BLaER1 treated with 17β-estradiol and CSF1 and Interleukin-3, amounts not matched to agents 10 nM and 100 nM (cell line): ENCODE measurements around the gene DGKD.
A peak's percentile ranks its signal among the peaks of the same experiment; 100 is the strongest.

ENCODE experiments used
- H3K27ac ChIP-seq, 11 experiments: shearing (Covaris generic); formaldehyde crosslinking; 2 replicates each; pipeline ENCODE4 v1.8.1; 2022
- H3K27me3 ChIP-seq, 11 experiments: shearing (Covaris generic); formaldehyde crosslinking; 2 replicates each; pipeline ENCODE4 v1.8.1; 2022
- H3K36me3 ChIP-seq, 11 experiments: shearing (Covaris generic); formaldehyde crosslinking; 2 replicates each; pipeline ENCODE4 v1.8.1; 2022
- H3K4me1 ChIP-seq, 10 experiments: shearing (Covaris generic); formaldehyde crosslinking; 2 replicates each; pipeline ENCODE4 v1.8.1; 2022
- H3K4me2 ChIP-seq, 11 experiments: shearing (Covaris generic); formaldehyde crosslinking; 2 replicates each; pipeline ENCODE4 v1.8.1; 2022
- H3K4me3 ChIP-seq, 10 experiments: shearing (Covaris generic); formaldehyde crosslinking; 2 replicates each; pipeline ENCODE4 v1.8.1; 2022
- H3K9ac ChIP-seq, 11 experiments: shearing (Covaris generic); formaldehyde crosslinking; 2 replicates each; pipeline ENCODE4 v1.8.1; 2022
- H3K9me3 ChIP-seq, 11 experiments: shearing (Covaris generic); formaldehyde crosslinking; replicated peaks in 1 of 11; 2 replicates each; pipeline ENCODE4 v1.8.1; 2022
- H4K20me1 ChIP-seq, 11 experiments: shearing (Covaris generic); formaldehyde crosslinking; 2 replicates each; pipeline ENCODE4 v1.8.1; 2022
- Cebpa-rat ChIP-seq, 11 experiments: shearing (Covaris generic); IDR thresholded peaks; 2 replicates each; pipeline ENCODE4 v1.8.1; 2022

DGKD gene

GRCh38 chr2:233399306-233400225 is 45.3 kb downstream of the DGKD start:
- Histone ChIP-seq H4K20me1 (peaks cover 5 to 97% (median 79%) of the 10 kb centered on the region in 11 experiments; a peak in 20 of 22 replicates), H3K27ac (peak overlapping the region in 6 of 11 experiments; percentile 9 to 52 (median 25); a peak in 10 of 22 replicates), H3K9ac (peak overlapping the region in 4 of 11 experiments; percentile 1 to 31 (median 17); a peak in 7 of 22 replicates), H3K4me2 (peak overlapping the region; percentile 43 to 74 (median 61)), H3K4me3 (no peak overlapping the region), H3K9me3 (peaks cover 0 to 15% (median 0%) of the 10 kb centered on the region in 11 experiments; a peak in 3 of 22 replicates), H3K4me1 (peaks cover 28 to 60% (median 46%) of the 10 kb centered on the region in 10 experiments), H3K36me3 (peaks cover 46 to 97% (median 94%) of the 10 kb centered on the region in 11 experiments), H3K27me3 (no peaks in the 10 kb centered on the region)
- TF ChIP-seq Cebpa-rat (IDR thresholded peaks at IDR 0.05): no peak

DNA sequence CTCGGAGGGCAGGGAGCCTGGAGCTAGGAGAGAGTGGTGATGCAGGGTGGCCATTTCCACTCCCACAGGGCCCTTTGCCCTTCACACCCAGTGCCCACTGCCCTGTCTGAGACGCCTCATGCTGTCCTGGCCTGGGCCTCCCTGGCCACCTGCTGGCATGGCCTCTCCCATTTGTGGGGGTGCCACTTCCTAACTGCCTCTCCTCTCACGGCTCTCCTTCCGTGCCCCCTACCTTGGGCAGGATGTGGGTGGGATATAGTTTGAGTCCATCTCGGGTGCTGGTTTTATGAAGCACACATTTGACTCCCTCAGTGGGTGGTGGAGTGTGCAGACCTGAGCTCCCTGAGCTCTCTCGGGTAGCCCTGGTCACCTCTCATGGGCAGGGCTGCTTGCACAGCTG is 46.0 kb downstream of the DGKD start:
- Histone ChIP-seq H3K4me3 (no peak overlapping the region), H3K27me3 (no peaks in the 10 kb centered on the region), H3K9me3 (peaks cover 0 to 15% (median 0%) of the 10 kb centered on the region in 11 experiments; a peak in 3 of 22 replicates), H3K4me1 (peaks cover 28 to 60% (median 45%) of the 10 kb centered on the region in 10 experiments), H3K4me2 (peak overlapping the region; percentile 29 to 74 (median 58); a peak in 20 of 22 replicates), H3K27ac (peak overlapping the region in 9 of 11 experiments; percentile 3 to 52 (median 18); a peak in 13 of 22 replicates), H4K20me1 (peaks cover 5 to 97% (median 77%) of the 10 kb centered on the region in 11 experiments; a peak in 20 of 22 replicates), H3K36me3 (peaks cover 44 to 97% (median 94%) of the 10 kb centered on the region in 11 experiments), H3K9ac (peak overlapping the region in 3 of 11 experiments; percentile 13 to 49 (median 37); a peak in 5 of 22 replicates)
- TF ChIP-seq Cebpa-rat (IDR thresholded peaks at IDR 0.05): no peak

DNA sequence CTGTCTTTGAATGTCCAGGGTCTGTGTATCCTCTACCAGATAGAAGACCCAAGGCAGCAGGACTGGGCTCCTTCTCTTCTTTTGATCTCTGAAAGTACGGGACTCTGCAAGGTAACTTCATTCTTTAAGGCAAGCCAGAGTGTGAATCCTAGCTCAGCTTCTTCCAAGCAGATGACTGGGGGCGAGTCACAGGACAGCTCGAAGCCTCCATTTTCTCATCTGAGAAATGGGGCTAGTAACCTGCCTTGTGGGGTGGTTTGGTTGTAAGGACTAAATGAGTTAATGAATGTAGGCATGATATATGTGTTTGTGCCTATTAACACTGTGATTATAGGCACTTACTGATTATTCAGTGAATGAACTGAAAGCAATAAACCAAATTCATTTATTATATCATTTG is 46.7 kb downstream of the DGKD start:
- peak overlapping the region in 4 of 11 experiments; percentile 3 to 32 (median 14); a peak in 2 of 22 replicates for H3K27ac ChIP-seq
- H3K27me3 ChIP-seq: no peaks in the 10 kb centered on the region
- peaks cover 0 to 13% (median 0%) of the 10 kb centered on the region in 11 experiments; a peak in 3 of 22 replicates for H3K9me3 ChIP-seq
- peaks cover 28 to 59% (median 45%) of the 10 kb centered on the region in 10 experiments for H3K4me1 ChIP-seq
- peaks cover 42 to 97% (median 94%) of the 10 kb centered on the region in 11 experiments for H3K36me3 ChIP-seq
- peak overlapping the region in 3 of 11 experiments; percentile 43 to 69 (median 48); a peak in 5 of 22 replicates for H3K4me2 ChIP-seq
- no peak overlapping the region for H3K4me3 ChIP-seq
- TF ChIP-seq Cebpa-rat (IDR thresholded peaks at IDR 0.05): no peak
- H4K20me1 ChIP-seq: peaks cover 5 to 97% (median 82%) of the 10 kb centered on the region in 11 experiments; a peak in 20 of 22 replicates
- H3K9ac ChIP-seq: no peak overlapping the region; a peak in 1 of 22 replicates

DNA sequence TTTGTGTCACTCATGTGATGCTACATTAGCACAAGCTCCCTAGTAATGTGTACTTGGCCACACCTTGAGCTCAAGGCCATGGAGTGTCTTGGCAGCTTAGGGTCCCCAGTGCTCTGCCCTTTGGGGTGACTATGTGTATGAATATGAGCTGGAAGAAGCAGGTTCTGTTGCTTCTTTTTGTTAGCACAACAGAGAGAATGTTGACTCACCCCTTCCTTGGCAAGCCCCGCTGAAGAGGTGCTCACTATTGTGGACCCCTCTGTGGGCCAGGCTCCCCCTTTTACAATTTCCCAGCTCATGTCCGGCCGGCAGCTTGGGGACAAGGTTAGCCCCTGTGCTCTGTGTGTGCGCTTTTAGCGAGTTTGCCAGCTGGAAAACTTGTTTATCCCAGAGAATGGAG is 48.1 kb downstream of the DGKD start:
- no peaks in the 10 kb centered on the region for H3K27me3 ChIP-seq
- peaks cover 0 to 5% (median 0%) of the 10 kb centered on the region in 11 experiments; a peak in 2 of 22 replicates for H3K9me3 ChIP-seq
- H3K36me3 ChIP-seq: peaks cover 47 to 100% (median 98%) of the 10 kb centered on the region in 11 experiments
- H3K4me1 ChIP-seq: peaks cover 28 to 51% (median 41%) of the 10 kb centered on the region in 10 experiments
- 0 out of 22 replicates have a peak overlapping the region, but pooled peaks of 1 of the 11 experiments have one; percentile 4 for H3K9ac ChIP-seq
- H3K27ac ChIP-seq: peak overlapping the region in 3 of 11 experiments; percentile 6 to 52 (median 33); a peak in 5 of 22 replicates
- H3K4me2 ChIP-seq: peak overlapping the region in 2 of 11 experiments; percentile 26 to 36; a peak in 3 of 22 replicates
- H3K4me3 ChIP-seq: no peak overlapping the region
- no peak for TF ChIP-seq Cebpa-rat (IDR thresholded peaks at IDR 0.05)
- peaks cover 5 to 100% (median 88%) of the 10 kb centered on the region in 11 experiments; a peak in 20 of 22 replicates for H4K20me1 ChIP-seq

DNA sequence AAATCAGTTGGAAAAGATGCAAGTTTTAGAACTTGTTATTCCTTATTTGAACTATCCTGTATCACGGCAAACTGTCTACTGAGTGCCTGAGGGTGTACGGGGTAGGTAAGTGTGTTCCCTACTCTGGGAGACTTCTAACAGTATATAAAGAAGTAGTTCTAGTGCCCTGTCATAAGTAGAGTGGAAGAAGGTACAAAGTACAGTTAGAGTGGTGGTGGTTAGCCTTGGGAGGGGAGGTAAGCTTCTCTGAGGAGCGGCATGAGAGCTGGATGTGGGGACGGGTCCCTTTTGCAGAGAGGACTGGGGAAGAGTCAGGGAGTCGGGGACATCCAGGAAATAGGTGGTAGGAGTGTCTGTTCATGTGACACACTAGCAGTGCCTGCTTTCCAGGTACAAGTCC is 48.5 kb downstream of the DGKD start:
- H3K4me2 ChIP-seq: no peak overlapping the region
- peak overlapping the region in 1 of 11 experiments; percentile 6; a peak in 1 of 22 replicates for H3K27ac ChIP-seq
- H3K36me3 ChIP-seq: peaks cover 51 to 100% (median 98%) of the 10 kb centered on the region in 11 experiments
- H3K9ac ChIP-seq: 0 out of 22 replicates have a peak overlapping the region, but pooled peaks of 1 of the 11 experiments have one; percentile 4
- peaks cover 5 to 100% (median 93%) of the 10 kb centered on the region in 11 experiments; a peak in 20 of 22 replicates for H4K20me1 ChIP-seq
- TF ChIP-seq Cebpa-rat (IDR thresholded peaks at IDR 0.05): no peak
- no peaks in the 10 kb centered on the region for H3K27me3 ChIP-seq
- no peak overlapping the region for H3K4me3 ChIP-seq
- peaks cover 0 to 5% (median 0%) of the 10 kb centered on the region in 11 experiments; a peak in 3 of 22 replicates for H3K9me3 ChIP-seq
- H3K4me1 ChIP-seq: peaks cover 28 to 51% (median 43%) of the 10 kb centered on the region in 10 experiments

DNA sequence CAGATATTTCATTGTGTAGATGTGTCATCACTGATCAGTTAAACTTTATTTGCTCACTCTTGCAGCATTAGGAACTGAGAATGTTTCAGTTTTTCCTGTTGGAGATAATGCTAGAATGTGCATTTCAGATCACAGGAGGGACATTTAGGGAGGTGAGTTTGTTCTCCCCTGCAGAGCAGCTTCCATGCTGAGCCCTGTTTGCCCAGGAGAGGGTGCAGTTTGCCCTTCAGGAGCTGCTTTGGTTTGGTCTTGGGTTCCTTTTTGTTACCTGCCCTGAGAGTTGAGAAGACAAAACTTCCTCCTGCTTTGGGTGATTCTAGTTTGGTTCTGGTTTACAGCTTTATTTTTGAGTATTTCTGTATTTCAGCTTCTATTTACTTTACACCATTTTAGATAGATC is 49.9 kb downstream of the DGKD start:
- H3K27me3 ChIP-seq: no peaks in the 10 kb centered on the region
- H3K4me2 ChIP-seq: no peak overlapping the region
- no peak overlapping the region for H3K27ac ChIP-seq
- TF ChIP-seq Cebpa-rat (IDR thresholded peaks at IDR 0.05): no peak
- no peak overlapping the region for H3K4me3 ChIP-seq
- H3K9me3 ChIP-seq: peaks cover 0 to 19% (median 9%) of the 10 kb centered on the region in 11 experiments; a peak in 15 of 22 replicates
- no peak overlapping the region for H3K9ac ChIP-seq
- peaks cover 21 to 52% (median 42%) of the 10 kb centered on the region in 10 experiments for H3K4me1 ChIP-seq
- H3K36me3 ChIP-seq: peaks cover 63 to 100% (median 99%) of the 10 kb centered on the region in 11 experiments
- H4K20me1 ChIP-seq: peaks cover 9 to 100% (median 96%) of the 10 kb centered on the region in 11 experiments; a peak in 20 of 22 replicates

DNA sequence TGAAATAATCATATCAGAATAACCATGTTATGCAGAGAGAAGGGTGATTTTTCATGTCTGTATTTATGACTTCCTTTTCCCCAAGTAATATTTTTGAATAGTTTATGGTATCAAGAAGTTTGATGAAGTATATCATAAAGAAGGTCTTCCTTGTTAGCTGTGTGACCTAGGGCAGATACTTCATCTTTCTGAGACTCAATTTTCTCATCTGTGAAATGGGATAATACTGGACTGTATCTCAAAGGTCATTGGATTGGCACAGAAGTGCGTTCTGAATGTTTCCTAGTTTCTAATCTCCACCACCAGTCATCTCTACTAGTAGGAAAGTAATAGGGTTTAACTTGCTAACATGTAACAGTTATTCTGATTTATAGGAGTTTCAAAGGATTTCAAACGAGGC is 52.6 kb downstream of the DGKD start:
- H3K36me3 ChIP-seq: peaks cover 69 to 100% (median 99%) of the 10 kb centered on the region in 11 experiments
- H3K27me3 ChIP-seq: no peaks in the 10 kb centered on the region
- no peak overlapping the region for H3K4me3 ChIP-seq
- no peak overlapping the region for H3K9ac ChIP-seq
- no peak overlapping the region for H3K27ac ChIP-seq
- H3K4me1 ChIP-seq: peaks cover 5 to 35% (median 20%) of the 10 kb centered on the region in 10 experiments; a peak in 16 of 20 replicates
- peaks cover 8 to 100% (median 84%) of the 10 kb centered on the region in 11 experiments; a peak in 20 of 22 replicates for H4K20me1 ChIP-seq
- TF ChIP-seq Cebpa-rat (IDR thresholded peaks at IDR 0.05): no peak
- peaks cover 22 to 45% (median 36%) of the 10 kb centered on the region in 11 experiments for H3K9me3 ChIP-seq
- H3K4me2 ChIP-seq: no peak overlapping the region

- Histone ChIP-seq H3K9me3 (peaks cover 31 to 52% (median 44%) of the 10 kb centered on the region in 11 experiments), H4K20me1 (peaks cover 8 to 100% (median 84%) of the 10 kb centered on the region in 11 experiments; a peak in 20 of 22 replicates), H3K4me1 (peaks cover 5 to 33% (median 18%) of the 10 kb centered on the region in 10 experiments; a peak in 18 of 20 replicates), H3K4me2 (no peak overlapping the region), H3K27me3 (no peaks in the 10 kb centered on the region), H3K9ac (no peak overlapping the region), H3K27ac (no peak overlapping the region), H3K4me3 (no peak overlapping the region), H3K36me3 (peaks cover 60 to 100% (median 96%) of the 10 kb centered on the region in 11 experiments)
- no peak for TF ChIP-seq Cebpa-rat (IDR thresholded peaks at IDR 0.05)
Observed at GRCh38 chr2:233407771-233408181, 53.5 kb downstream of the DGKD start.
